ENCODE measurements around the gene EXOC3L4. TPM values are rescaled to one million over a fixed set of nuclear protein-coding genes. Genes with fewer than 3 reads are reported as not detected.
A peak's percentile ranks its signal among the peaks of the same experiment; 100 is the strongest.

Gene EXOC3L4
- total RNA-seq, 1 experiment from 2014 or later, result 1.4 TPM

- Histone ChIP-seq H3F3A (ENCODE audit: low read length, unreplicated experiment) (peaks cover 3% of the 10 kb centered on the region), H3K9ac (ENCODE audit: low read length) (no peak overlapping the region), H2AFZ (ENCODE audit: low read length) (no peak overlapping the region), H3K4me1 (ENCODE audit: insufficient read depth, low read length) (peaks cover 54% of the 10 kb centered on the region), H3K27me3 (ENCODE audit: low read length) (no peaks in the 10 kb centered on the region), H3K9me2 (replicated peaks; ENCODE audit: low read length) (no peaks in the 10 kb centered on the region), H3K4me3 (ENCODE audit: low read length) (peak overlapping the region; percentile 32; the same call in 1 of the 2 replicates), H3K9me3 (ENCODE audit: low read length) (no peaks in the 10 kb centered on the region), H3K79me2 (ENCODE audit: low read length) (peaks cover 32% of the 10 kb centered on the region), H3K36me3 (ENCODE audit: low read depth, low read length) (peaks cover 19% of the 10 kb centered on the region), H3K27ac (ENCODE audit: low read length) (peak overlapping the region; percentile 73), H3K4me2 (ENCODE audit: low read length) (peak overlapping the region; percentile 73), H4K20me1 (ENCODE audit: low read length) (0 out of 2 replicates have a peak, but pooled peaks cover 6% of the 10 kb centered on the region)
- peak; percentile 81 for DNase-seq
- peak; percentile 27 for ATAC-seq
- BruUV-seq (replicated peaks), result no TSS peak
- no peak for TF ChIP-seq EZH2 (IDR thresholded peaks at IDR 0.05; ENCODE audit: low read length, unreplicated experiment)
- no peak for TF ChIP-seq EZH2phosphoT487 (IDR thresholded peaks at IDR 0.05; ENCODE audit: borderline replicate concordance, low read length)
- no peak for TF ChIP-seq CTCF (conservative IDR thresholded peaks at IDR 0.05; ENCODE audit: low read depth, low read length)
- POLR2A ChIA-PET (ENCODE audit: unreplicated experiment), result interaction anchor here (0.5 kb wide), 1 partner anchor 206 kb away, joined by 9 read pairs; no protein-coding TSS in a partner anchor
- CTCF ChIA-PET, result interaction anchor here (0.7 kb wide), 1 partner anchor 24 kb away, joined by 3 read pairs; no protein-coding TSS in a partner anchor
- intact Hi-C loops (cut with micrococcal nuclease), result loop anchor here (5.0 kb wide), 1 partner anchor 163 kb away; no protein-coding TSS in a partner anchor
Measured at GRCh38 chr14:103129301-103130016, 34.9 kb downstream of the EXOC3L4 start.

- H3K36me3 ChIP-seq (ENCODE audit: low read depth, low read length), result peaks cover 25% of the 10 kb centered on the region
- H2AFZ ChIP-seq (ENCODE audit: low read length), result no peak overlapping the region
- CTCF ChIA-PET, result interaction anchor here (1.4 kb wide), 1 partner anchor 25 kb away, joined by 5 read pairs; no protein-coding TSS in a partner anchor
- POLR2A ChIA-PET (ENCODE audit: unreplicated experiment), result interaction anchor here (0.5 kb wide), 1 partner anchor 206 kb away, joined by 9 read pairs; no protein-coding TSS in a partner anchor
- H3K27ac ChIP-seq (ENCODE audit: low read length), result peak overlapping the region; percentile 73
- H3K4me3 ChIP-seq (ENCODE audit: low read length), result peak overlapping the region; percentile 32; the same call in 1 of the 2 replicates
- no peaks in the 10 kb centered on the region for H3K27me3 ChIP-seq (ENCODE audit: low read length)
- H3K9me3 ChIP-seq (ENCODE audit: low read length), result no peaks in the 10 kb centered on the region
- H4K20me1 ChIP-seq (ENCODE audit: low read length), result 0 out of 2 replicates have a peak, but pooled peaks cover 6% of the 10 kb centered on the region
- ATAC-seq (no peak), DNase-seq (no peak)
- H3F3A ChIP-seq (ENCODE audit: low read length, unreplicated experiment), result peaks cover 3% of the 10 kb centered on the region
- H3K9ac ChIP-seq (ENCODE audit: low read length), result no peak overlapping the region
- no TSS peak for BruUV-seq (replicated peaks)
- H3K4me2 ChIP-seq (ENCODE audit: low read length), result peak overlapping the region; percentile 73
- H3K79me2 ChIP-seq (ENCODE audit: low read length), result peaks cover 25% of the 10 kb centered on the region
- no peaks in the 10 kb centered on the region for H3K9me2 ChIP-seq (replicated peaks; ENCODE audit: low read length)
- TF ChIP-seq EZH2 (IDR thresholded peaks at IDR 0.05; ENCODE audit: low read length, unreplicated experiment), result no peak
- intact Hi-C loops (cut with micrococcal nuclease), result no loop called here
- H3K4me1 ChIP-seq (ENCODE audit: insufficient read depth, low read length), result peaks cover 47% of the 10 kb centered on the region
Measured at GRCh38 chr14:103130017-103130764, 35.7 kb downstream of the EXOC3L4 start.

GRCh38 chr14:103130965-103131364 is 36.4 kb downstream of the EXOC3L4 start:
- Histone ChIP-seq H3K36me3 (ENCODE audit: low read depth, low read length) (peaks cover 28% of the 10 kb centered on the region), H3K9me2 (replicated peaks; ENCODE audit: low read length) (no peaks in the 10 kb centered on the region), H3F3A (ENCODE audit: low read length, unreplicated experiment) (peaks cover 3% of the 10 kb centered on the region), H3K4me3 (ENCODE audit: low read length) (no peak overlapping the region), H3K9ac (ENCODE audit: low read length) (no peak overlapping the region), H4K20me1 (ENCODE audit: low read length) (0 out of 2 replicates have a peak, but pooled peaks cover 4% of the 10 kb centered on the region), H3K9me3 (ENCODE audit: low read length) (no peaks in the 10 kb centered on the region), H3K27me3 (ENCODE audit: low read length) (no peaks in the 10 kb centered on the region), H3K79me2 (ENCODE audit: low read length) (peaks cover 17% of the 10 kb centered on the region), H3K4me2 (ENCODE audit: low read length) (peak overlapping the region; percentile 73; the same call in 1 of the 2 replicates), H3K27ac (ENCODE audit: low read length) (peak overlapping the region; percentile 73; the same call in 1 of the 2 replicates), H3K4me1 (ENCODE audit: insufficient read depth, low read length) (peaks cover 49% of the 10 kb centered on the region), H2AFZ (ENCODE audit: low read length) (no peak overlapping the region)
- intact Hi-C loops (cut with micrococcal nuclease), result no loop called here
- peak; percentile 65 for DNase-seq
- TF ChIP-seq EZH2 (IDR thresholded peaks at IDR 0.05; ENCODE audit: low read length, unreplicated experiment), result no peak
- no peak for TF ChIP-seq CTCF (conservative IDR thresholded peaks at IDR 0.05; ENCODE audit: low read depth, low read length)
- TF ChIP-seq EZH2phosphoT487 (IDR thresholded peaks at IDR 0.05; ENCODE audit: borderline replicate concordance, low read length), result no peak
- CTCF ChIA-PET, result interaction anchor here (0.6 to 1.4 kb wide), 2 partner anchors 26 to 145 kb away, joined by 5 to 7 read pairs; no protein-coding TSS in a partner anchor
- ATAC-seq, result no peak
- POLR2A ChIA-PET (ENCODE audit: unreplicated experiment), result no interaction called here
- no TSS peak for BruUV-seq (replicated peaks)
